Keratinocyte (primary cell): Measurements from ENCODE around the gene RGSL1. TPM values are rescaled to one million over a fixed set of nuclear protein-coding genes. Genes with fewer than 3 reads are reported as not detected.

Experiments used
- DNase-seq: peaks from one replicate; pipeline ENCODE4 v3.0.0-alpha.2; 2011; ENCODE audit warnings: low read depth, missing footprints, low spot score
- FAIRE-seq: peaks from 2 replicates; lab custom pipeline; 2011; peaks lifted over from hg19 to GRCh38; lab: Jason Lieb, UNC
- H2AFZ ChIP-seq: 2 replicates; pipeline ENCODE4 v1.6.0; 2012; ENCODE audit warnings: low read length, control low read depth, inconsistent platforms; ENCODE audit not compliant: control insufficient read depth
- H3K27ac ChIP-seq: 2 replicates; pipeline ENCODE4 v1.5.1; 2011; ENCODE audit warnings: low read length; ENCODE audit not compliant: control insufficient read depth, insufficient read depth
- H3K27me3 ChIP-seq: 3 replicates; pipeline ENCODE4 v1.6.0; 2011; ENCODE audit warnings: low read length; ENCODE audit not compliant: control insufficient read depth, insufficient read depth; ENCODE audit errors: extremely low read depth
- H3K36me3 ChIP-seq, 2 experiments: 2 replicates in 1 of 2; 3 replicates in 1 of 2; pipeline ENCODE4 v1.5.1; 2011; ENCODE audit warnings: low read length in 2 of 2, mild to moderate bottlenecking in 1 of 2; ENCODE audit not compliant: control insufficient read depth in 2 of 2, insufficient read depth in 2 of 2; ENCODE audit errors: extremely low read depth in 1 of 2
- H3K4me1 ChIP-seq: 3 replicates; pipeline ENCODE4 v1.5.1; 2011; ENCODE audit warnings: low read length; ENCODE audit not compliant: control insufficient read depth, insufficient read depth; ENCODE audit errors: extremely low read depth
- H3K4me2 ChIP-seq: 3 replicates; pipeline ENCODE4 v1.6.0; 2011; ENCODE audit warnings: low read depth, low read length; ENCODE audit not compliant: control insufficient read depth, insufficient read depth; ENCODE audit errors: extremely low read depth
- H3K4me3 ChIP-seq, 3 experiments: fragments of 200-600 bp in 1 of 3; sonication (generic) in 1 of 3; 2 replicates in 2 of 3; 3 replicates in 1 of 3; pipeline ENCODE4 v1.5.1; 2011 to 2016; ENCODE audit warnings: low read length in 3 of 3, mild to moderate bottlenecking in 3 of 3, control low read depth in 2 of 3, inconsistent platforms in 1 of 3, low read depth in 1 of 3, mixed read lengths in 1 of 3, mixed run types in 1 of 3, moderate library complexity in 1 of 3; ENCODE audit not compliant: control insufficient read depth in 2 of 3, insufficient read depth in 2 of 3; ENCODE audit errors: extremely low read depth in 1 of 3
- H3K79me2 ChIP-seq: 2 replicates; pipeline ENCODE4 v1.6.0; 2012; ENCODE audit warnings: low read length; ENCODE audit not compliant: control insufficient read depth, insufficient read depth
- H3K9ac ChIP-seq: 3 replicates; pipeline ENCODE4 v1.6.0; 2011; ENCODE audit warnings: low read length; ENCODE audit not compliant: control insufficient read depth, insufficient read depth; ENCODE audit errors: extremely low read depth
- H3K9me1 ChIP-seq: 3 replicates; pipeline ENCODE4 v1.6.0; 2011; ENCODE audit warnings: low read length; ENCODE audit not compliant: control insufficient read depth, insufficient read depth; ENCODE audit errors: extremely low read depth
- H3K9me3 ChIP-seq: 2 replicates; pipeline ENCODE4 v1.5.1; 2012; ENCODE audit warnings: low read depth, low read length; ENCODE audit not compliant: control insufficient read depth
- H4K20me1 ChIP-seq: 3 replicates; pipeline ENCODE4 v1.6.0; 2011; ENCODE audit warnings: low read length; ENCODE audit not compliant: control insufficient read depth, insufficient read depth; ENCODE audit errors: extremely low read depth
- EZH2 ChIP-seq: IDR thresholded peaks from one replicate; pipeline ENCODE4 v1.6.1; 2012; ENCODE audit warnings: inconsistent platforms, mild to moderate bottlenecking, low read length, moderate library complexity
- dilution Hi-C: fragments of 300-500 bp; cut with MboI; formaldehyde crosslinking; loops from one replicate; pipeline ENCODE4 v1.7.0; 2020; ENCODE audit warnings: low sequenced_read_pairs; ENCODE audit not compliant: extremely low pct_ligation_motif_present
- polyA plus RNA-seq, 5 experiments: library from polyadenylated mRNA; depleted of rRNA in 3 of 5; stranded (reverse) in 3 of 5; stranded (forward) in 1 of 5; unstranded in 1 of 5; fragments of >200 nt; gene quantifications; 1 replicate in 1 of 5; 2 replicates in 3 of 5; 3 replicates in 1 of 5; pipeline versions ENCODE4 v1.2.1 to v1.2.3, GENCODE V29; 2011 to 2012; ENCODE audit warnings: missing spikeins in 2 of 5, low read depth in 1 of 5, low replicate concordance in 1 of 5
- TF ChIP-seq, protein P1 (sequence below), 3 experiments: IDR thresholded peaks in 1 of 3; conservative IDR thresholded peaks in 1 of 3; optimal IDR thresholded peaks in 1 of 3; 2 replicates in 2 of 3; 3 replicates in 1 of 3; pipeline versions ENCODE3 to v1.5.1; 2011; ENCODE audit warnings: low read length in 3 of 3, mild to moderate bottlenecking in 3 of 3, moderate library complexity in 2 of 3, control low read depth in 1 of 3, inconsistent platforms in 1 of 3; ENCODE audit not compliant: insufficient read depth in 2 of 3; ENCODE audit errors: extremely low read depth in 1 of 3

Gene RGSL1
- polyA plus RNA-seq, 1 donor (not counting 4 experiments of a cell fraction or from before 2014, with no cell fraction given) = not detected

DNA sequence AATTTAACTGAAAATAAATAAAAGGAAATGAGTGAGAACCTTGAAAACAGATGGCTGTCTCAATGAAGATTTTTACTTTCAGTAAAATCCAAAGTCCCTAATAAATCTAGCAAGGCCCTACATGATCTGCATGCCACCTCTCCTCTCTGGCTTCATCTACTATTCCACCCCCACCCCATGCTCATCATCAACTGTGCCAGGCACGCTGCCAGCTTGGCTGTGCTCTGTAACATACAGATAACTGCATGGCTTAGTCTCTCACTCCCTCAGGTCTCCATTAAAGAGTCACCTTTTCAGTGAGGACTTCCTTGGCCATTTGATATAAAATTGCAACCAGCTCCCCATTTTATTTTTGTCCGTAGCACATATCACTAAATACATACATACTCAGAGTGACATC is 26.7 kb downstream of the RGSL1 start:
- FAIRE-seq = no peak

DNA sequence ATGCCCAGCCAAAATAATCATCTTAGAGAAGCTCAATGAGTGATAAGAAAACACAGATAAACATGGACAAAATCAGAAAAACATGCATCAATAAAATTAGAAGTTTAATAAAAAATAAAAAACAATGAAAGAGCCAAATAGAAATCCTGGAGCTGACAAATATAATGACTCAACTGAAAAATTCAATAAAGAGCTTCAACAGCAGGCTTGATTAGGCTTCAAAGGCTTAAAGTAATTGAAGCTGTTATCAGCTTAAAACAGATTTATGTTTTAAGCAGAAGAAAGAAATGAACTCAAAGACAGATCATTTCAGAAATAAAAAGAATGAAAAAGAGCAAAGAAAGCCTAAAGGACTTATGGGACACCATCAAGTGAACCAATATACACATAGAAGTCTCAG is 28.3 kb downstream of the RGSL1 start:
- no peaks in the 10 kb centered on the region for H3K27me3 ChIP-seq
- H3K9me3 ChIP-seq = no peaks in the 10 kb centered on the region
- no peaks in the 10 kb centered on the region for H3K79me2 ChIP-seq
- no peak overlapping the region for H3K9ac ChIP-seq
- H3K27ac ChIP-seq = no peak overlapping the region
- dilution Hi-C loops = no loop called here
- H3K4me1 ChIP-seq = no peaks in the 10 kb centered on the region
- H4K20me1 ChIP-seq = no peaks in the 10 kb centered on the region
- H3K4me2 ChIP-seq = no peak overlapping the region
- H3K4me3 ChIP-seq = no peak overlapping the region
- H2AFZ ChIP-seq = no peak overlapping the region
- TF ChIP-seq EZH2 = no peak
- TF ChIP-seq, protein P1, sequence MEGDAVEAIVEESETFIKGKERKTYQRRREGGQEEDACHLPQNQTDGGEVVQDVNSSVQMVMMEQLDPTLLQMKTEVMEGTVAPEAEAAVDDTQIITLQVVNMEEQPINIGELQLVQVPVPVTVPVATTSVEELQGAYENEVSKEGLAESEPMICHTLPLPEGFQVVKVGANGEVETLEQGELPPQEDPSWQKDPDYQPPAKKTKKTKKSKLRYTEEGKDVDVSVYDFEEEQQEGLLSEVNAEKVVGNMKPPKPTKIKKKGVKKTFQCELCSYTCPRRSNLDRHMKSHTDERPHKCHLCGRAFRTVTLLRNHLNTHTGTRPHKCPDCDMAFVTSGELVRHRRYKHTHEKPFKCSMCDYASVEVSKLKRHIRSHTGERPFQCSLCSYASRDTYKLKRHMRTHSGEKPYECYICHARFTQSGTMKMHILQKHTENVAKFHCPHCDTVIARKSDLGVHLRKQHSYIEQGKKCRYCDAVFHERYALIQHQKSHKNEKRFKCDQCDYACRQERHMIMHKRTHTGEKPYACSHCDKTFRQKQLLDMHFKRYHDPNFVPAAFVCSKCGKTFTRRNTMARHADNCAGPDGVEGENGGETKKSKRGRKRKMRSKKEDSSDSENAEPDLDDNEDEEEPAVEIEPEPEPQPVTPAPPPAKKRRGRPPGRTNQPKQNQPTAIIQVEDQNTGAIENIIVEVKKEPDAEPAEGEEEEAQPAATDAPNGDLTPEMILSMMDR (optimal IDR thresholded peaks at IDR 0.05 in 1 of 3, IDR thresholded peaks at IDR 0.05 in 1 of 3, conservative IDR thresholded peaks at IDR 0.05 in 1 of 3; ENCODE audit: extremely low read depth in 1 of 3, insufficient read depth in 2 of 3, low read length in 3 of 3) = no peak
- H3K9me1 ChIP-seq = no peaks in the 10 kb centered on the region
- no peak for DNase-seq
- H3K36me3 ChIP-seq = no peaks in the 10 kb centered on the region
- no peak for FAIRE-seq

More for the DNA sequence above, 26.7 kb downstream of the RGSL1 start:
- Histone ChIP-seq H3K79me2 (no peaks in the 10 kb centered on the region), H3K4me2 (no peak overlapping the region), H4K20me1 (no peaks in the 10 kb centered on the region), H3K9me3 (no peaks in the 10 kb centered on the region), H2AFZ (no peak overlapping the region), H3K4me1 (no peaks in the 10 kb centered on the region), H3K27ac (no peak overlapping the region), H3K27me3 (no peaks in the 10 kb centered on the region), H3K36me3 (no peaks in the 10 kb centered on the region), H3K9ac (no peak overlapping the region), H3K4me3 (no peak overlapping the region), H3K9me1 (no peaks in the 10 kb centered on the region)
- DNase-seq = no peak
- dilution Hi-C loops = no loop called here
- no peak for TF ChIP-seq EZH2
- TF ChIP-seq, protein P1 (optimal IDR thresholded peaks at IDR 0.05 in 1 of 3, IDR thresholded peaks at IDR 0.05 in 1 of 3, conservative IDR thresholded peaks at IDR 0.05 in 1 of 3; ENCODE audit: extremely low read depth in 1 of 3, insufficient read depth in 2 of 3, low read length in 3 of 3) = no peak
